Activated naive CD8-positive, alpha-beta T cell treated with anti-CD3 and anti-CD28 coated beads, Interleukin-2, amount 10 ng/mL, durations not matched to agents 7 days and 5 days (primary cell): ENCODE data around the gene NR0B1. TPM values are rescaled to one million over a fixed set of nuclear protein-coding genes. Genes with fewer than 3 reads are reported as not detected.

ENCODE experiments used
- ATAC-seq: fragments of 150-1000 bp; cut with Tn5 transposase; one replicate; pipeline ENCODE4 v1.10.0; 2021; ENCODE audit warnings: low read depth, moderate library complexity
- POLR2A ChIA-PET: fragments of 350-600 bp; sonication (Branson Sonifier 250); formaldehyde crosslinking; loops from one replicate; lab custom pipeline; 2021; ENCODE audit warnings: antibody characterized with exemption; lab: Charles Lee
- DNase-seq: peaks from one replicate; pipeline ENCODE4 v3.0.0; 2021
- H3K27ac Mint-ChIP-seq: one replicate; pipeline ENCODE4 v1.8.0; 2022; ENCODE audit warnings: mild to moderate bottlenecking, mixed read lengths
- H3K27me3 Mint-ChIP-seq: one replicate; pipeline ENCODE4 v1.8.0; 2022; ENCODE audit warnings: mild to moderate bottlenecking, moderate library complexity, mixed read lengths
- H3K36me3 Mint-ChIP-seq: one replicate; pipeline ENCODE4 v1.8.0; 2021; ENCODE audit warnings: mild to moderate bottlenecking, mixed read lengths
- H3K4me1 Mint-ChIP-seq: one replicate; pipeline ENCODE4 v1.8.0; 2021; ENCODE audit warnings: mixed read lengths
- H3K4me3 Mint-ChIP-seq: one replicate; pipeline ENCODE4 v1.8.0; 2022; ENCODE audit warnings: mild to moderate bottlenecking, moderate library complexity, mixed read lengths
- H3K9me3 Mint-ChIP-seq: one replicate; pipeline ENCODE4 v1.8.0; 2021; ENCODE audit warnings: mixed read lengths
- total RNA-seq, 2 experiments: library from RNA; stranded (reverse); gene quantifications; one replicate each; pipeline ENCODE4 v1.2.3, GENCODE V29; 2021

The NR0B1 gene, protein sequence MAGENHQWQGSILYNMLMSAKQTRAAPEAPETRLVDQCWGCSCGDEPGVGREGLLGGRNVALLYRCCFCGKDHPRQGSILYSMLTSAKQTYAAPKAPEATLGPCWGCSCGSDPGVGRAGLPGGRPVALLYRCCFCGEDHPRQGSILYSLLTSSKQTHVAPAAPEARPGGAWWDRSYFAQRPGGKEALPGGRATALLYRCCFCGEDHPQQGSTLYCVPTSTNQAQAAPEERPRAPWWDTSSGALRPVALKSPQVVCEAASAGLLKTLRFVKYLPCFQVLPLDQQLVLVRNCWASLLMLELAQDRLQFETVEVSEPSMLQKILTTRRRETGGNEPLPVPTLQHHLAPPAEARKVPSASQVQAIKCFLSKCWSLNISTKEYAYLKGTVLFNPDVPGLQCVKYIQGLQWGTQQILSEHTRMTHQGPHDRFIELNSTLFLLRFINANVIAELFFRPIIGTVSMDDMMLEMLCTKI
- not detected for total RNA-seq

DNA sequence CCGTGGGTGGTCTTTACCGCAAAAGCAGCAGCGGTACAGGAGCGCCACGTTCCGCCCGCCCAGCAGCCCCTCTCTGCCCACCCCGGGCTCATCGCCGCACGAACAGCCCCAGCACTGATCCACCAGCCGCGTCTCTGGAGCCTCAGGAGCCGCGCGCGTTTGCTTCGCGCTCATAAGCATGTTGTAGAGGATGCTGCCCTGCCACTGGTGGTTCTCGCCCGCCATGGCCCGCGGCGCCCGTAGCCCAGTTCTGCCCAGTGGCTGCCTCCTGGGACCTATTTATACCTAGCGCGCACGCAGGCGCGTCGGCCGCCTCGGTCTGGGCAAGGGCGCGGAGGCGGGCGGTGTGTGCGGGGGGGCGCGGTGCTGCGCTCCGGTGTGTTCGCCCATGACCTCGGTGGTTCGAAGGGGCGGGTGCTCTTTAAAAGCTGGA lies at the start of gene NR0B1:
NR0B1 (minus strand) TSS at position 252 of the 433 bp plus-strand sequence; CDS start at position 225, 27 bp downstream.
- peaks cover 7% of the 10 kb centered on the region for H3K27me3 Mint-ChIP-seq
- POLR2A ChIA-PET, result no interaction called here
- H3K27ac Mint-ChIP-seq, result no peak within 1 kb of the TSS
- H3K36me3 Mint-ChIP-seq, result no peaks in the 10 kb centered on the region
- ATAC-seq (no peak), DNase-seq (no peak)
- no peak within 1 kb of the TSS for H3K4me3 Mint-ChIP-seq
- H3K9me3 Mint-ChIP-seq, result no peaks in the 10 kb centered on the region
- no peaks in the 10 kb centered on the region for H3K4me1 Mint-ChIP-seq

- Mint-ChIP-seq H3K4me3 (no peak overlapping the region), H3K36me3 (no peaks in the 10 kb centered on the region), H3K9me3 (no peaks in the 10 kb centered on the region), H3K4me1 (no peaks in the 10 kb centered on the region), H3K27me3 (no peaks in the 10 kb centered on the region), H3K27ac (no peak overlapping the region)
- POLR2A ChIA-PET, result no interaction called here
- no peak for DNase-seq
- no peak for ATAC-seq
Measured at GRCh38 chrX:30349946-30350345, 40.8 kb upstream of the NR0B1 start.

DNA sequence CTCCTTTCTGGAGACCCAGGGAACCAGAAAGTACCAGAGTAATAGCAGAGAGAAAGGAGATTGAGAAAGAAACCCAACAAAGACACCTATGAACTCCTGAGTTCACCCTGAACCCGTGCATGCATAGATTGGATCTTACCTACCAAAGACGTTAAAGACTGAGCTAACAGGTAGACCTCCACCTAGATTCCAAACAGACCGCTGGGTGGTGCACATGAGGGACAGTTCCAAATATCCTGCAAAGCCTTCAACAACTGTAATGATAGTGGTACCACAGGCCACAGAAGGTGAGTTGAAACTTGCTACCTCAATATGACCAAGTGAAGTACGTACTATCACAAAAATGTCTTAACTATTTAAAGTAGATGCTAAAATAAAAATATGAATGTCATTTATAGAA lies 34.0 kb upstream of the NR0B1 start:
- Mint-ChIP-seq H3K36me3 (no peaks in the 10 kb centered on the region), H3K27me3 (no peaks in the 10 kb centered on the region), H3K4me1 (no peaks in the 10 kb centered on the region), H3K27ac (no peak overlapping the region), H3K4me3 (no peak overlapping the region), H3K9me3 (no peaks in the 10 kb centered on the region)
- POLR2A ChIA-PET, result no interaction called here
- no peak for DNase-seq
- ATAC-seq, result no peak

DNA sequence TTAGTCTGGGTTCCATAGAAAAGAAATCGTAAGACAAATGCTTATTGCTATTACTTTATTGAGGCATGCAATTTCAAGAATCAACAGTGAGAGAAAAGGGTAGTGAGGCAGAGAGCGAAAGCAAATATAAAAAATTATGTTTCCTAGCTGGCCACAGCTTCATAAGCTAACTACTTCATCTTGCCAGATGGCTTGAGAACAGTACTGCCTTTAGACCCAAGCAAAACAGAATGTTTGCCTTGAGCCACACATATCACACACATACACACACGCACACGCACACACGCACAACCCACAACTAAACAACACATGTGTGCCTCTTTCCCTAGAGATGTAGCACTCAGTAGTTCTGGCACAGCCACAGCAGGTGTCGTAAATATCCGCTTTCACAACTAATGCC lies 31.6 kb upstream of the NR0B1 start:
- no peaks in the 10 kb centered on the region for H3K27me3 Mint-ChIP-seq
- H3K4me3 Mint-ChIP-seq, result no peak overlapping the region
- no peaks in the 10 kb centered on the region for H3K36me3 Mint-ChIP-seq
- no peaks in the 10 kb centered on the region for H3K4me1 Mint-ChIP-seq
- H3K9me3 Mint-ChIP-seq, result no peaks in the 10 kb centered on the region
- POLR2A ChIA-PET, result no interaction called here
- ATAC-seq (no peak), DNase-seq (no peak)
- no peak overlapping the region for H3K27ac Mint-ChIP-seq

GRCh38 chrX:30327762-30328161 lies 18.6 kb upstream of the NR0B1 start:
- Mint-ChIP-seq H3K9me3 (no peaks in the 10 kb centered on the region), H3K27me3 (no peaks in the 10 kb centered on the region), H3K27ac (no peak overlapping the region), H3K4me3 (no peak overlapping the region), H3K4me1 (no peaks in the 10 kb centered on the region), H3K36me3 (no peaks in the 10 kb centered on the region)
- DNase-seq (no peak), ATAC-seq (no peak)
- POLR2A ChIA-PET, result no interaction called here

GRCh38 chrX:30317308-30317707 lies 8.1 kb upstream of the NR0B1 start:
- DNase-seq, result no peak
- H3K4me1 Mint-ChIP-seq, result no peaks in the 10 kb centered on the region
- POLR2A ChIA-PET, result no interaction called here
- H3K4me3 Mint-ChIP-seq, result no peak overlapping the region
- H3K9me3 Mint-ChIP-seq, result no peaks in the 10 kb centered on the region
- ATAC-seq, result no peak
- no peaks in the 10 kb centered on the region for H3K36me3 Mint-ChIP-seq
- H3K27me3 Mint-ChIP-seq, result no peaks in the 10 kb centered on the region
- H3K27ac Mint-ChIP-seq, result no peak overlapping the region

DNA sequence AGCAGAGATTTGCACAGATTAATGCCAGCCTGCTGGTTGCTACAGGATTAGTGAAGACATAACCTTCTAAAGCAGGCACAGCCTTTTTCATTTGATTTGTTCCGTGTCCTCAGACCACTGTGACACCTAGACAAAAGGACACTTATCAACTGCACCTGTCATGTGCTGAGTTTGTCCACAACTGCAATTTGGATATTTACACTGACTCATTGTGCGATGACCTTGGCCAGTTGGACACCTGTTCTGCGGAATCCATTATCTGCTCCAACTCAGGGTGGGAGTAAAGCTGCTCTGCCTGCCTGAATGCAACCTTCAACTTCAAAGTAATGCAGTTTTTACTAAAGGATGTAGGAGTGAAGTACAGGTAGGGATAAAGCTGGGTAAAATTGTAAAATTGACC lies 4.1 kb upstream of the NR0B1 start:
- no peak overlapping the region for H3K4me3 Mint-ChIP-seq
- H3K36me3 Mint-ChIP-seq, result no peaks in the 10 kb centered on the region
- H3K9me3 Mint-ChIP-seq, result no peaks in the 10 kb centered on the region
- H3K4me1 Mint-ChIP-seq, result no peaks in the 10 kb centered on the region
- ATAC-seq (no peak), DNase-seq (no peak)
- peaks cover 4% of the 10 kb centered on the region for H3K27me3 Mint-ChIP-seq
- POLR2A ChIA-PET, result no interaction called here
- H3K27ac Mint-ChIP-seq, result no peak overlapping the region

- Mint-ChIP-seq H3K9me3 (no peaks in the 10 kb centered on the region), H3K36me3 (no peaks in the 10 kb centered on the region), H3K4me3 (no peak overlapping the region), H3K4me1 (no peaks in the 10 kb centered on the region), H3K27ac (no peak overlapping the region), H3K27me3 (peaks cover 6% of the 10 kb centered on the region)
- no peak for DNase-seq
- ATAC-seq, result no peak
- POLR2A ChIA-PET, result no interaction called here
Measured at GRCh38 chrX:30312858-30313257, 3.7 kb upstream of the NR0B1 start.

DNA sequence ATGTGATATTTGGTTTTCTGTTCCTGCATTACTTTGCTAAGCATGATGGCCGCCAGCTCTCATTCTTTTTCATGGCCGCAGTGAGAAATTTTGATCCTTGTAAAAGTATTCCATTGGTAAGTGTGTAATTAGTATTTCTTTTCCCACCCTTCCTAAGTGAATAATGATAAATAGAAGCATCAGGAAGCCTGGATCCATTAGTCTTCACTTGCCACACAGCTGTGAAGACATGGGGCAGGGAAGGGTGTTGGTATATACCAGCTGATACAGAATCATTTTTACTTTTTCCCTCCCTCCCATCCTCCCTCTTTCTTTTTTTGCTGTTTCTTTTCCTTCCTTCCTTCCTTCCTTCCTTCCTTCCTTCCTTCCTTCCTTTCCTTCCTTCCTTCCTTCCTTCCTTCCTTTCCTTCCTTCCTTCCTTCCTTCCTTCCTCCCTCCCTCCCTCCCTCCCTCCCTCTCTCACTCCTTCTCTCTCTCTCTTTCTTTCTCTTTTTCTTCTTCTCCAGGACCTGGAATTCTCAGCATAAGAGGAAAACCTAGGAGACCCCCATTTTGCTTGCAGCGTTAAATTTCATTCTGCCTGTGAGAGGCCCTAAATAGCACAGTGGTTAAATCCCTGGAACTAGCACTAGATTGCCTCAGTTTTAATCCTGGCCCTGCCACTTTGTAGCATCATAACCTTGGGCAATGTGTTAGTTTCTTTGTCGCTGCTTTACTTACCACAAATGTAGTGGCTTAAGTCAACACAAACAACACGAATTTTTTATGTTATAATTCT lies 1.4 kb upstream of the NR0B1 start:
- no peak for ATAC-seq
- H3K4me1 Mint-ChIP-seq, result no peaks in the 10 kb centered on the region
- no peaks in the 10 kb centered on the region for H3K36me3 Mint-ChIP-seq
- no peak overlapping the region for H3K27ac Mint-ChIP-seq
- peaks cover 7% of the 10 kb centered on the region for H3K27me3 Mint-ChIP-seq
- no peak overlapping the region for H3K4me3 Mint-ChIP-seq
- no peak for DNase-seq
- POLR2A ChIA-PET, result no interaction called here
- no peaks in the 10 kb centered on the region for H3K9me3 Mint-ChIP-seq

- no peak overlapping the region for H3K4me3 Mint-ChIP-seq
- no peak for ATAC-seq
- no peaks in the 10 kb centered on the region for H3K36me3 Mint-ChIP-seq
- POLR2A ChIA-PET, result no interaction called here
- H3K27me3 Mint-ChIP-seq, result peaks cover 7% of the 10 kb centered on the region
- DNase-seq, result peak; percentile 12
- no peaks in the 10 kb centered on the region for H3K9me3 Mint-ChIP-seq
- H3K4me1 Mint-ChIP-seq, result no peaks in the 10 kb centered on the region
- H3K27ac Mint-ChIP-seq, result no peak overlapping the region
Measured at GRCh38 chrX:30308263-30309138, 689 bp downstream of the NR0B1 start.

- H3K4me3 Mint-ChIP-seq, result no peak overlapping the region
- H3K36me3 Mint-ChIP-seq, result no peaks in the 10 kb centered on the region
- no peaks in the 10 kb centered on the region for H3K9me3 Mint-ChIP-seq
- no peak overlapping the region for H3K27ac Mint-ChIP-seq
- H3K4me1 Mint-ChIP-seq, result no peaks in the 10 kb centered on the region
- no peak for DNase-seq
- H3K27me3 Mint-ChIP-seq, result peaks cover 10% of the 10 kb centered on the region
- POLR2A ChIA-PET, result no interaction called here
- no peak for ATAC-seq
Measured at GRCh38 chrX:30307466-30307865, 1.7 kb downstream of the NR0B1 start.

DNA sequence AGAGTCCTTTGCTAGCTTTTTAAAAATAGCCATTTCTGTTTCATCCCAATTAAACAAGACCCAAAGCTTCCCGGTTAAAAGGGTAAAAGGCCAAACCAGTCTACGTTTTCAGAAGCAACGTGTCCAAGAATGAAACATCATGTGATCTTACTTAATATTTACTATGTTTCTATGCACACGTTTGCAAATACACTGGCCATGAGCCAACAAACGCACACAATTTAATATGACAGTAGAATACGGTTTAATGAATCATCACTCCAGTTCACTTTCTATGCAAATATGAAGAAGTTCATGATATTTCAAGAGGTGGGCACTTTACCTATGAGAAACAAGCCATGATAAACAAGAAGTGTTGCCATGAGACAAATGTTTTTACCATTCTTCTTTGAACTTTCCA lies 4.3 kb downstream of the NR0B1 start:
- Mint-ChIP-seq H3K4me3 (no peak overlapping the region), H3K27ac (no peak overlapping the region), H3K36me3 (no peaks in the 10 kb centered on the region), H3K4me1 (no peaks in the 10 kb centered on the region), H3K27me3 (peaks cover 8% of the 10 kb centered on the region), H3K9me3 (no peaks in the 10 kb centered on the region)
- POLR2A ChIA-PET, result no interaction called here
- ATAC-seq (no peak), DNase-seq (no peak)

- Mint-ChIP-seq H3K4me3 (no peak overlapping the region), H3K27me3 (peaks cover 5% of the 10 kb centered on the region), H3K27ac (no peak overlapping the region), H3K9me3 (no peaks in the 10 kb centered on the region), H3K36me3 (no peaks in the 10 kb centered on the region), H3K4me1 (no peaks in the 10 kb centered on the region)
- POLR2A ChIA-PET, result no interaction called here
- DNase-seq (no peak), ATAC-seq (no peak)
Measured at GRCh38 chrX:30302956-30303355, 6.2 kb downstream of the NR0B1 start.
